Sigmoid colon (tissue), 7 donors: Measurements from ENCODE around the gene GLYATL3. TPM values are rescaled to one million over a fixed set of nuclear protein-coding genes. Genes with fewer than 3 reads are reported as not detected.

Source experiments
- DNase-seq: peaks from one replicate; pipeline ENCODE4 v3.0.0-alpha.2; 2019
- H3K27ac ChIP-seq, 4 donors: fragments of 200-600 bp; sonication (generic); one replicate each; pipeline ENCODE4 v1.5.1; 2016 to 2019; ENCODE audit warnings: mild to moderate bottlenecking in 1 of 4
- H3K27me3 ChIP-seq, 3 donors: fragments of 200-600 bp; sonication (generic); one replicate each; pipeline ENCODE4 v1.5.1; 2019; ENCODE audit warnings: mild to moderate bottlenecking in 1 of 3
- H3K36me3 ChIP-seq, 4 donors: fragments of 200-600 bp; sonication (generic); one replicate each; pipeline ENCODE4 v1.5.1; 2016 to 2019
- H3K4me1 ChIP-seq, 4 donors: fragments of 200-600 bp; sonication (generic); one replicate each; pipeline ENCODE4 v1.5.1; 2017 to 2019
- H3K4me3 ChIP-seq, 4 donors: fragments of 200-600 bp; sonication (generic); one replicate each; pipeline ENCODE4 v1.5.1; 2017 to 2019; ENCODE audit warnings: mild to moderate bottlenecking in 2 of 4, moderate library complexity in 1 of 4
- H3K9me3 ChIP-seq, 4 donors: fragments of 200-600 bp in 3 of 4; sonication (generic) in 3 of 4; one replicate each; pipeline versions ENCODE4 v1.5.1 to v1.6.1; 2013 to 2019
- EP300 ChIP-seq, 4 donors: sonication (generic); formaldehyde crosslinking; IDR thresholded peaks; one replicate each; pipeline ENCODE4 v1.6.1; 2017; ENCODE audit warnings: antibody characterized with exemption in 4 of 4
- POLR2A ChIP-seq, 2 donors: fragments of 450-650 bp; IDR thresholded peaks; one replicate each; pipeline ENCODE4 v1.6.1; 2016; ENCODE audit warnings: antibody characterized with exemption in 2 of 2, mild to moderate bottlenecking in 2 of 2, moderate library complexity in 2 of 2
- POLR2AphosphoS5 ChIP-seq, 4 donors: sonication (generic); formaldehyde crosslinking; IDR thresholded peaks; one replicate each; pipeline ENCODE4 v1.6.1; 2017; ENCODE audit warnings: antibody characterized with exemption in 4 of 4
- WGBS, 2 donors: extraction: QIAGEN DNeasy Blood & Tissue Kit; methylation state at CpG; one replicate each; pipeline ENCODE4 v1.1.7; 2013; 5-methylcytosine and 5-hydroxymethylcytosine counted together
- intact Hi-C: fragments of 100-400 bp; cut with DNase I; formaldehyde crosslinking; loops from one replicate; pipeline ENCODE4 v1.15.1; 2023
- polyA plus RNA-seq, 3 donors: library from polyadenylated mRNA; stranded (reverse); fragments of 200-250 nt; gene quantifications; one replicate each; pipeline ENCODE4 v1.2.3, GENCODE V29; 2013
- total RNA-seq, 4 donors: library from RNA; depleted of rRNA; stranded (reverse); fragments of >200 nt; gene quantifications; one replicate each; pipeline ENCODE4 v1.1.0, GENCODE V29; 2016
- TF ChIP-seq, protein P1 (sequence below), 4 experiments: fragments of 450-650 bp in 3 of 4; fragments of 200-600 bp in 1 of 4; IDR thresholded peaks; one replicate each; pipeline ENCODE4 v1.5.1; 2016 to 2019; ENCODE audit warnings: antibody characterized with exemption in 4 of 4, mild to moderate bottlenecking in 3 of 4, moderate library complexity in 2 of 4
- donor health status: healthy with polysubstance abuse.
- donor health status: Bipolar disorder and iron deficiency.
- donor health status: healthy.

Gene GLYATL3
- total and polyA plus RNA-seq, 7 donors = 1.8 TPM; not detected in 6

DNA sequence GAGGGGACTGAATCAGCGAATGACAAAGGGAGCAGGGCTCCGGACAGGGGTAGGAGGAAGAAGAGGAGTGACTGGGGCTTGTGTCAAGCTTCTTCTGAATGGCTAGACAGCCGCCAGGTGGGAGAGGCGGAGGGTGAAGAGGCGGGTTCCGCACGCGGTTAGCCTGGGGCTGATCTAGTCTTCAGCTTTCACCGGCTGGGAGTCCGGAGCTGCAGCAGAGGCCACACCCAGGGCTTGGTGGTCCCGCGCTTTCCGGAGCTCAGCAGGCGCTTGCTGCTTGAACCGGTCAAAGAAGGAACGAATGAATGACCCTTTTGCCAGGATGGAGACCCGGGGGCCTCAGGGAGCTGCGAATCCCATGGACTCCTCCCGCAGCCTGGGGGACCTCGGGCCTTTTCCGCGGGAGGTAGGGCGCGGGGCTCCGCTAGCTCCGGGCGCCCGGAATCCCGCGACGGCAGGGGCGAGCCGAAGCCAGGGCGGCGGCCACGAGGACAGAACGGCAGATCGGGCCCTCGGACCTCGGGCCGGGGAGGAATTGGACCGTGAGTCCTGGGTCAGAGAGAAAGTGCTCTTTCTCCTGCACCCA, 50.9 kb downstream of the GLYATL3 start, which contains the start of gene C6orf141:
Gene C6orf141, plus strand, starts transcription at position 177 of the 586 bp plus-strand sequence. Its CDS starts 125 bp downstream, at position 302.
- H3K9me3 ChIP-seq = no peaks in the 10 kb centered on the region
- no peak within 1 kb of the TSS for H3K27ac ChIP-seq
- H3K27me3 ChIP-seq = peaks cover 8 to 35% (median 10%) of the 10 kb centered on the region in 3 donors
- 1% methylated on average over 42 of the region's 42 CpGs for WGBS, 2 donors
- DNase-seq = no peak
- intact Hi-C loops = no loop called here
- peaks cover 0 to 18% (median 17%) of the 10 kb centered on the region in 4 donors for H3K4me1 ChIP-seq
- peak within 1 kb of the TSS in 3 of 4 donors; percentile 27 to 44 (median 42) for H3K4me3 ChIP-seq
- TF ChIP-seq, protein P1, sequence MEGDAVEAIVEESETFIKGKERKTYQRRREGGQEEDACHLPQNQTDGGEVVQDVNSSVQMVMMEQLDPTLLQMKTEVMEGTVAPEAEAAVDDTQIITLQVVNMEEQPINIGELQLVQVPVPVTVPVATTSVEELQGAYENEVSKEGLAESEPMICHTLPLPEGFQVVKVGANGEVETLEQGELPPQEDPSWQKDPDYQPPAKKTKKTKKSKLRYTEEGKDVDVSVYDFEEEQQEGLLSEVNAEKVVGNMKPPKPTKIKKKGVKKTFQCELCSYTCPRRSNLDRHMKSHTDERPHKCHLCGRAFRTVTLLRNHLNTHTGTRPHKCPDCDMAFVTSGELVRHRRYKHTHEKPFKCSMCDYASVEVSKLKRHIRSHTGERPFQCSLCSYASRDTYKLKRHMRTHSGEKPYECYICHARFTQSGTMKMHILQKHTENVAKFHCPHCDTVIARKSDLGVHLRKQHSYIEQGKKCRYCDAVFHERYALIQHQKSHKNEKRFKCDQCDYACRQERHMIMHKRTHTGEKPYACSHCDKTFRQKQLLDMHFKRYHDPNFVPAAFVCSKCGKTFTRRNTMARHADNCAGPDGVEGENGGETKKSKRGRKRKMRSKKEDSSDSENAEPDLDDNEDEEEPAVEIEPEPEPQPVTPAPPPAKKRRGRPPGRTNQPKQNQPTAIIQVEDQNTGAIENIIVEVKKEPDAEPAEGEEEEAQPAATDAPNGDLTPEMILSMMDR (IDR thresholded peaks at IDR 0.05) = no peak
- no peak for TF ChIP-seq POLR2A (IDR thresholded peaks at IDR 0.05)
- TF ChIP-seq EP300 (IDR thresholded peaks at IDR 0.05) = no peak
- no peak for TF ChIP-seq POLR2AphosphoS5 (IDR thresholded peaks at IDR 0.05)
- H3K36me3 ChIP-seq = no peaks in the 10 kb centered on the region

DNA sequence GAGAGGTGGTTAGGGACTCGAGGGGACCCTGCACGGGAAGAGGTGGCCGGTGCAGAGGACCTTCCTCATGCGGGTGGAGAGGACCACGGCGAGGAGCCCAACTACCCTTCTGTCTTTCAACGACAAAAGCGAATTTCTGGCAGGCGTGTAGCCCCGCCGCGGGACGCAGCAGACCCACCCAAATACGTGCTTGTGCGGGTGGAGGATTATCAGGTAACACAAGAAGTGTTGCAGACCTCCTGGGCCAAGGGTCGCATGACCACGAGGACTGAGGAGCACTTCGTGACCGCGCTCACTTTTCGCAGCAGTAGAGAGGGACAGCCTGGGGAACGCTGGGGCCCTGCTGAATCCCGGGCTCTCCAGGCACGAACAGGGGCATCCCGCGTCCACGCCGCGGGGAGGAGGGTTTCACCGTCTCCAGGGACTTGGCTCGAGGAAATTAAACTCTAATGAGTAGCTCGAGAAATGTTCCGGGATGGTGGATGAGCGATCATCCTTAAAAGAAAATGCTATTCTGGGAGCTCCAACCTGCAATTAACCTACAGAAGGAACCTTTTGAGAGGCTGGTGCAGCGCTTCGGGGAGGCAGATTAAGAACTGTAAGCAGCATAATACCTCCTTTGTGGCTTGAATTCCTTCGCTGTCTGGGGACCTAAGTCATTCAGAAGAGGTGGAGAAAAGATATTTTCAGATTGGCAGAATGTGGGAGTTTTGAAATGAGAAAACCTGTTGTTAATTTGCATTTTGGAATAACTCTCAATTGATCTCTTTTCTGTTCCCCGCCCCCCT, 51.5 kb downstream of the GLYATL3 start:
- WGBS, 2 donors = 1 to 2% methylated on average over 38 of the region's 38 CpGs
- intact Hi-C loops = no loop called here
- Histone ChIP-seq H3K27me3 (peaks cover 8 to 35% (median 10%) of the 10 kb centered on the region in 3 donors), H3K4me3 (peak overlapping the region in 3 of 4 donors; percentile 27 to 44 (median 42)), H3K9me3 (no peaks in the 10 kb centered on the region), H3K27ac (no peak overlapping the region), H3K4me1 (peaks cover 0 to 18% (median 17%) of the 10 kb centered on the region in 4 donors), H3K36me3 (no peaks in the 10 kb centered on the region)
- no peak for DNase-seq
- TF ChIP-seq POLR2AphosphoS5 (IDR thresholded peaks at IDR 0.05) (no peak), EP300 (IDR thresholded peaks at IDR 0.05) (no peak), POLR2A (IDR thresholded peaks at IDR 0.05) (no peak)
- TF ChIP-seq, protein P1 (IDR thresholded peaks at IDR 0.05) = no peak

DNA sequence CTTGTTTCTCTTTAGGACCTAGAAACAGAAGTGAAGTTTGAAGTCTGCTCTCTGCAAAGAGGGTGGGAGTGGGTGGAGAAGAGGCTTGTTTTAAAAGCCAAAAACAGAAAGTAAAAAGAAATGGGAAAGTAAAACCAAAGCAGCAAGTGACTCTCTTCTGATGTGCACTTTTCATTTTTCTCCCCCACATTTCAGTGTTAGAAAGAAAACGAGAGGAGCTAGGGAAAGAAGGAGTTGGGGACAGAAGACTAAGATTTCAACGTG, 52.1 kb downstream of the GLYATL3 start:
- peaks cover 8 to 35% (median 10%) of the 10 kb centered on the region in 3 donors for H3K27me3 ChIP-seq
- no peak for DNase-seq
- WGBS, 2 donors = 22 to 23% methylated on average over 2 of the region's 2 CpGs
- H3K36me3 ChIP-seq = no peaks in the 10 kb centered on the region
- peaks cover 0 to 18% (median 17%) of the 10 kb centered on the region in 4 donors for H3K4me1 ChIP-seq
- no peak for TF ChIP-seq POLR2AphosphoS5 (IDR thresholded peaks at IDR 0.05)
- TF ChIP-seq POLR2A (IDR thresholded peaks at IDR 0.05) = no peak
- no peak for TF ChIP-seq EP300 (IDR thresholded peaks at IDR 0.05)
- TF ChIP-seq, protein P1 (IDR thresholded peaks at IDR 0.05) = no peak
- H3K27ac ChIP-seq = no peak overlapping the region
- peak overlapping the region in 2 of 4 donors; percentile 42 to 44 for H3K4me3 ChIP-seq
- intact Hi-C loops = no loop called here
- no peaks in the 10 kb centered on the region for H3K9me3 ChIP-seq

DNA sequence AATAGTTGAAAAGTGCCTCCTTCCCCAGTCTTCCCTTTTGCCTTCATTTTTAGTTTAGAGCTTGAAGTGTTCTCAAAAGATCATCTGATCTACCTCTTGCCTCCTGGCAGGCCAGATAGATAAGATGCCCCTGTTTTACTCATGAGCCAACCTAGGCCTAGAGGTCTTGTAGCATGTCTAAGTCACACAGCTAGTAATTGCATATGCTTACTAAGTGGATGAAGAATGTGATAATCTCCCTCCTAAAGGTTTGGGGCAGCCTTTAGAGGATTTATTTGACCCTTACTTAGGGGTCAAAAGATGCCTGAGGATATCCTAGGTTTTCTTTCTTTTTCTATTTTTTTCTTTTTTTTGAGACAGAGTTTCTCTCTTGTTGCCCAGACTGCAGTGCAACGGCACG, 52.9 kb downstream of the GLYATL3 start:
- TF ChIP-seq POLR2AphosphoS5 (IDR thresholded peaks at IDR 0.05) (no peak), EP300 (IDR thresholded peaks at IDR 0.05) (no peak), POLR2A (IDR thresholded peaks at IDR 0.05) (no peak)
- TF ChIP-seq, protein P1 (IDR thresholded peaks at IDR 0.05) = no peak
- H3K4me3 ChIP-seq = no peak overlapping the region
- no peaks in the 10 kb centered on the region for H3K36me3 ChIP-seq
- no peak for DNase-seq
- no peaks in the 10 kb centered on the region for H3K9me3 ChIP-seq
- peaks cover 0 to 18% (median 17%) of the 10 kb centered on the region in 4 donors for H3K4me1 ChIP-seq
- H3K27me3 ChIP-seq = peaks cover 8 to 35% (median 10%) of the 10 kb centered on the region in 3 donors
- intact Hi-C loops = no loop called here
- WGBS, 2 donors = 63 to 97% methylated on average over 2 of the region's 2 CpGs
- no peak overlapping the region for H3K27ac ChIP-seq
